Endothelial cell (in vitro differentiated cells): Measurements from ENCODE around the gene DTNA. TPM values are rescaled to one million over a fixed set of nuclear protein-coding genes. Genes with fewer than 3 reads are reported as not detected.

ENCODE experiments used
- DNase-seq: peaks from one replicate; pipeline ENCODE4 v3.0.0; 2021; ENCODE audit warnings: low spot score
- H3K27ac Mint-ChIP-seq: one replicate; pipeline ENCODE4 v1.8.0; 2021; ENCODE audit warnings: mixed read lengths, inconsistent platforms; ENCODE audit not compliant: unreplicated experiment
- H3K27me3 Mint-ChIP-seq: one replicate; pipeline ENCODE4 v1.8.0; 2021; ENCODE audit warnings: mild to moderate bottlenecking, moderate library complexity, mixed read lengths, inconsistent platforms; ENCODE audit not compliant: unreplicated experiment
- H3K36me3 Mint-ChIP-seq: one replicate; pipeline ENCODE4 v1.8.0; 2021; ENCODE audit warnings: mild to moderate bottlenecking, low read depth, mixed read lengths, inconsistent platforms; ENCODE audit not compliant: unreplicated experiment
- H3K4me1 Mint-ChIP-seq: one replicate; pipeline ENCODE4 v1.8.0; 2021; ENCODE audit warnings: mild to moderate bottlenecking, mixed read lengths, inconsistent platforms; ENCODE audit not compliant: unreplicated experiment
- H3K4me3 Mint-ChIP-seq: one replicate; pipeline ENCODE4 v1.8.0; 2021; ENCODE audit warnings: mild to moderate bottlenecking, mixed read lengths, inconsistent platforms; ENCODE audit not compliant: unreplicated experiment
- H3K9me3 Mint-ChIP-seq: one replicate; pipeline ENCODE4 v1.8.0; 2021; ENCODE audit warnings: mixed read lengths, inconsistent platforms; ENCODE audit not compliant: unreplicated experiment
- CTCF ChIP-seq: fragments of 200-600 bp; sonication (generic); IDR thresholded peaks from one replicate; pipeline ENCODE4 v1.5.0; 2021; ENCODE audit warnings: antibody characterized with exemption; ENCODE audit not compliant: unreplicated experiment
- total RNA-seq: library from RNA; stranded (reverse); fragmentation: NEBNext Ultra II Directional; extraction: Animal tissue kit (Norgen Biotek cat#: 25700); gene quantifications from one replicate; pipeline ENCODE4 v1.2.1, GENCODE V29; 2021; ENCODE audit not compliant: unreplicated experiment

The DTNA gene
- total RNA-seq, 1 donor from 2014 or later: 17.9 TPM

GRCh38 chr18:34848156-34848555, 138.1 kb downstream of the DTNA start:
- H3K36me3 Mint-ChIP-seq: peaks cover 7% of the 10 kb centered on the region

GRCh38 chr18:34848695-34849094, 138.6 kb downstream of the DTNA start:
- no peak for DNase-seq
- Mint-ChIP-seq H3K4me1 (peaks cover 2% of the 10 kb centered on the region), H3K36me3 (peaks cover 7% of the 10 kb centered on the region), H3K27ac (no peak overlapping the region), H3K4me3 (no peak overlapping the region), H3K27me3 (no peaks in the 10 kb centered on the region), H3K9me3 (no peaks in the 10 kb centered on the region)
- TF ChIP-seq CTCF: no peak

More at GRCh38 chr18:34848156-34848555, 138.1 kb downstream of the DTNA start:
- H3K9me3 Mint-ChIP-seq: no peaks in the 10 kb centered on the region
- no peak overlapping the region for H3K27ac Mint-ChIP-seq
- no peak for DNase-seq
- no peak for TF ChIP-seq CTCF
- H3K4me1 Mint-ChIP-seq: peaks cover 2% of the 10 kb centered on the region
- no peak overlapping the region for H3K4me3 Mint-ChIP-seq
- no peaks in the 10 kb centered on the region for H3K27me3 Mint-ChIP-seq

- Mint-ChIP-seq H3K4me3 (no peak overlapping the region), H3K9me3 (no peaks in the 10 kb centered on the region), H3K36me3 (peaks cover 4% of the 10 kb centered on the region), H3K27ac (no peak overlapping the region), H3K4me1 (no peaks in the 10 kb centered on the region), H3K27me3 (no peaks in the 10 kb centered on the region)
- no peak for DNase-seq
- no peak for TF ChIP-seq CTCF
These were observed 147.2 kb downstream of the DTNA start for GRCh38 chr18:34857320-34857719.

GRCh38 chr18:34858188-34858587, 148.1 kb downstream of the DTNA start:
- Mint-ChIP-seq H3K4me1 (no peaks in the 10 kb centered on the region), H3K27me3 (no peaks in the 10 kb centered on the region), H3K9me3 (no peaks in the 10 kb centered on the region), H3K27ac (no peak overlapping the region), H3K4me3 (no peak overlapping the region), H3K36me3 (no peaks in the 10 kb centered on the region)
- no peak for DNase-seq
- no peak for TF ChIP-seq CTCF

GRCh38 chr18:34859496-34859895, 149.4 kb downstream of the DTNA start:
- Mint-ChIP-seq H3K27me3 (no peaks in the 10 kb centered on the region), H3K27ac (no peak overlapping the region), H3K4me3 (no peak overlapping the region), H3K9me3 (no peaks in the 10 kb centered on the region), H3K36me3 (no peaks in the 10 kb centered on the region), H3K4me1 (no peaks in the 10 kb centered on the region)
- TF ChIP-seq CTCF: no peak
- DNase-seq: no peak
